NAMALWA (cell line): Measurements from ENCODE around the gene HRG.
"Not testable (repeated sequence)": the region's sequence is repeated elsewhere in the genome, so short reads cannot be mapped to it uniquely, and the experiment has no call there.

ENCODE experiments used
- DNase-seq: peaks from one replicate; pipeline ENCODE4 v3.0.0-alpha.2; 2015; ENCODE audit warnings: low spot score

HRG gene

DNA sequence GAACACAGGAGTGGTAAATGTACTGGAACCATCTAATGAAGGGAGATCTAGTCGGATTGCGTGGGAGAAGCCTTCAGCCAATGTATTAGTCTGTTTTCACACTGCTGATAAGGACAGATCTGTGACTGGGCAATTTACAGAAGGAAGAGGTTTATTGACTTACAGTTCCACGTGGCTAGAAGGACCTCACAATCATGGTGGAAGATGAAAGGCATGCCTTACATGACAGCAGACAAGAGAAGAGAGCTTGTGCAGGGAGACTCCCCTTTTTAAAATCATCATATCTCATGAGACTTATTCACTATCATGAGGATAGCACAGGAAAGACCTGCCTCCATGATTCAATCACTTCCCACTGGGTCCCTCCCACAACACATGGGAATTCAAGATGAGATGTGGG, 17.0 kb downstream of the HRG start:
- no peak for DNase-seq

DNA sequence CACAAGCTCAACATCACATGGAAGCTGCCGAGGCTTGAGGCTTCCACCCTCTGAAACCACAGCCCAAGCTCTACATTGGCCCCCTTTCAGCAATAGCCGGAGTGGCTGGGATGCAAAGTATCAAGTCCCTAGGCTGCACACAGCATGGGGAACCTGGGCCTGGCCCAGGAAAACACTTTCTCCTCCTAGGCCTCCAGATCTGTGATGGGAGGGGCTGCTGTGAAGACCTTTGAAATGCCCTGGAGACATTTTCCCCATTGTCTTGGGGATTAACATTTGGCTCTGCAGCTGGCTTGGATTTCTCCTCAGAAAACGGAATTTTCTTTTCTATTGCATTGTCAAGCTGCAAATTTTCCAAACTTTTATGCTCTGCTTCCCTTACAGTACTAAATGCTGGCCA, 18.2 kb downstream of the HRG start:
- DNase-seq, result no peak

DNA sequence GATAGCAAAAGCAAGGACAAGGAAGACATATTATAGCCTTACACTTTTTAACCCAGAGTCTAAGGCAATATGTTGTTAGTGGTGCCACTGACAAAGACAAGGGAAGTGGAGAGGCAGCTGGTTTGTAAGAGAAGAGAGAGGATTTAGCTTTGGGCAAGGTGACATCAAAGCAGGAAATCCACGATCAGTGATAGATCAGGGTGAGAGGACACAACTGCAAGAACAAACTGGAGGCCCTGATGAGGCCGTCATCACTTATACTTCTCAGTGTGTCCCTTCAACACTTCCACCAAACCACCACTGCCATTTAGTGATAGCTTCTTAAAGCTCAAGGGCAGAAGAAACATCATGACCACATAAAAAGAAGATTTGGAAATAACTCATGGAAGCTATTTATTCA, 20.7 kb downstream of the HRG start:
- not testable (repeated sequence) for DNase-seq

DNA sequence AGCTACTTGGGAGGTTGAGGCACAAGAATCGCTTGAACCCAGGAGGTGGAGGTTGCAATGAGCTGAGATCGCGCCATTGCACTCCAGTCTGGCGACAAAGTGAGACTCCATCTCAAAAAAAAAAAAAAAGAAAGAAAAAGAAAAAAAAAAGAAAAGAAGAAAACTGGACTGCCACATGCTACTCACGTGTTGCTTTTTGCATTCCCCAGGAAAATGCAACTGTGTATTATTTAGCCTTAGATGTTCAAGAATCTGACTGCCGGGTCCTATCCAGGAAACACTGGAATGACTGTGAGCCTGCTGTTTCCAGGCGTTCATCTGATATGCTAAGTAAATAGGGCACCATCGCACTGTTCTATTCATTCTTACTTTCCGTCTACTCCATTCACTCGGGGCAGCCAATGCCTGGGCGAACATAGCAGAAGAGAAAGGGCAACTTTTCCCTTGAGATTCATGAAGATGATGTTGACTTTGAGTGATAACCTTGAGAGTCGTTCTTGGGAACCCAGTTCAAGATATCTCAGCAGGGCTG, 21.4 kb downstream of the HRG start:
- no peak for DNase-seq

DNA sequence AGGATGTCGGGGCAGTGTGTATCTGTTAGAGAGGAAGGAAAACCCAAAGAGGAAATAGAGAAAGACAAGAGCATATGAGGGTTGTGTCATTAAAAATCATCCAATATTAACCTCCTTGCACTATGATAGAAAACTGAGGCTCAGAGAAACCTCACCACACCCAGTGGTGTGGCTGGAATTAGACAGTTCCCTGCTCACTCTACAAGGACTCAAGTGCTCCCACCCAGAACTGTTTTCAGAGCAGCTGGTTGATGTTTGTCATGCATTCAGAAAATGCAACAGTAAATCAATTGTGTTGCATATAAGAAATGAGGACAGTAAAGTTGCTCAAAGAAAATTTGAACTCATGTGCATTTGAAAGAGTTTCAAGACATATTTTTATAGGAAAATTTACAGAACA, 24.5 kb downstream of the HRG start:
- DNase-seq, result not testable (repeated sequence)

DNA sequence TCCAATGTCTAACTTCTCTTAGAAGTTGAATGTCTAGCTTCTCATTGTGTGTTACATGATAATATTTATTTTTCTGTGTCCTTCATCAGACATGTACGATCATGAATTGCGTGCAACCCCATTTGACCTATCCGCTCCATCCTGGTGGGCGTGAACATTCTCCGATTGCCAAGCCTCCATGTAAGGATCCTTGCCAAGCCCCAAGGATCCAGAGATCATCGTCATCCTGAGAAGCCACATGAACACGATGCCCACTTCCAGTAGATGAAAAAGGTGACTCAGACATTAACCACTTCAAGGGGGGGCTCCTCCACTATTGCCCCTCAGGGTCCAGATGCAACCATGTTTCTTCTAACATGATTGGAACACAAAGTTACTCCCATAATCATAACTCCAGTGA, 25.9 kb downstream of the HRG start:
- no peak for DNase-seq

DNA sequence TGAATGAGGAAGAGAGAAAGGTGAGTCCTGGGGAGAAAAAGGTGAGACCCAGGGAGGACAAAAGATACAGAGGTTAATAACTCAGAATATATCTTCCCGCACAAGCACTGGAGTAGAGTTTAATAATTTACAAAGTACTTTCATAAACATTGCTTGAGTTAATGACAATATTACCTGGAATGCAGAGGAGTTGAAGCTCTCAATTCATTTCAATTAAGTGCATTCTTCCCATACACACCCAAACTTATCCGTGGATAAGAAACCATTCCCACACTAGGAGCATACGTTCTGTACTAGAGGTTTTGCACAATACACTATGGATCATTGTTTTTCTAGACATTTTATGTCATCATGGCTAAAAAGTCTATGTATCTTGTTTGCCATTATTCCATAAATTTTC, 28.0 kb downstream of the HRG start:
- no peak for DNase-seq

DNA sequence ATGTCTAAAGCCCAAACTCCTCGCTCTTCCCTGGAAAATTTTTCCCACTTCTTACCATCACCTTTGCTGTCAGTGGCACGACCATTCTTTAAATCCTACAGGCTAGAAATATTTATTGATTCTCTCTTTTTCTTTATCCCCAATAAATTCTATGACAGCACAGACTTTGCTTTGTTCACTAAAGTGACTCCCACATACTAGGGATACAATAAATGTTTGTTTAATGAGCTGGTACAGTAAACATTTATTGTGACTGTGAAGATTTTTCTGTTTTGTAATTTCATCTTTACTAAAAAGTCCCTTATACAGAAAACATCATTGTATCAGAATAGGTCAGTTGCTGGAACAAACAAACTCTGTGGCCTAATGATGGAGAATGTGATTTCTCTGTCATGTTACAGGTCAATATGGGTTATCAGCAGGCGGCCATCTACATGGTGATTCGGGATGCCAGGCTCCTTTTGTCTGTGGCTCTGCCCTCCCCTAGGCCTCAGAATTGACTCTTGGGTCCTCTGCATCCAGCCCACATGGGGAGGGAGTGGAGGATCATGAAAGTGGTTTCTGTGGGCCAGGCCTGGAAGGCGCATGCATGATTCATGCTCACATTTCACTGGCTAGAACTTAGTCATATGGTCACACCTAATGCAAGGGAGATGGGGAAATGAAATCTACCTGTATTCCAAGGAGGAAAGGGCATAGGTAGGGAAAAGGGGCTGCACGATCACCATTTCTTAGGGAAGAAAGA, 28.6 kb downstream of the HRG start:
- DNase-seq, result no peak

DNA sequence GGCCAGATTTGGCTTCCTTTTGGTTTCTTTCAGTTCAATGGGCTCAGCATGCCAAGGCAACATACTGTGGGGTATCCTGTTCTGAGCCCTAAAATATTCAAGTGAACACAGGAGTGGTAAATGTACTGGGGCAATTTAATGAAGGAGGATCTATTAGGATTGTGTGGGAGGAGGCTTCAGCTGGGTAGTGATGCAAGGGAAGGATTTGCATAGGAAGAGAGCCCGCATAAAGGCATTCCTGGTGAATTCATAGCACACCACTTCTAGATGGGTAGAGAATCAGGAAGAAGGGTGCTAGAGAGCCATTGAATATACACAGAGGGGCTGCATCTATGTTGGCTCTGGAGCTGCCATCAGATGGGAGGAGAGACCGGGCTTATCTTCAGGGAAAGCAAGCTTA, 30.7 kb downstream of the HRG start:
- no peak for DNase-seq

DNA sequence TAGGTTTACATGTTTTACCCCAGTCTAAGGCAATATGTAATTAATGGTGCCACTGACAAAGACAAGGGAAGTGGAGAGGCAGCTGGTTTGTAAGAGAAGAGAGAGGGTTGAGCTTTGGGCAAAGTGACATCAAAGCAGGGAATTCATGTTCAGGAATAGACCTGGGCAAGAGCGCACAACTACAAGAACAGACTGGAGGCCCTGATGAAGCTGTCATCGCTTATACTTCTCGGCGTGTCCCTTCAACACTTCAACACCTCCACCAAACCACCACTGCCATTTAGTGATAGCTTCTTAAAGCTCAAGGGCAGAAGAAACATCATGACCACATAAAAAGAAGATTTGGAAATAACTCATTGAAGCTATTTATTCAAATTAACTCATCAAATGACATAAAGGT, 31.7 kb downstream of the HRG start:
- no peak for DNase-seq

DNA sequence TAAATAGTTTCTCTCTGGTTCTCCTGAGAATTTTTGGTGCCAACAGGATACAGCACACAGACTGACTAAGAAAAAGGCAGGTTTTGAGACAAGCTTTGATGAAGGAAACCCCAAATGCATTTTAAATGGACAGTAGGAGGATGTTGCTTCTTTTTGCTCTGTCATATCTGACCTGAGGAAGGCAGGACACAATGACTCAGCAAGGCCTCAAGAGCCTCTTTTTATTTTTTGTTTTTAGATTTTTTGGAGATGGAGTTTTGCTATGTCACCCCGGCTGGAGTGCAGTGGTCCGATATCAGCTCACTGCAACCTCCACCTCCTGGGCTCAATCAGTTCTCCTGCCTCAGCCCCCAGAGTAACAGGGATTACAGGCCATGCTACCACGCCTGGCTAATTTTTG, 34.5 kb downstream of the HRG start:
- no peak for DNase-seq

DNA sequence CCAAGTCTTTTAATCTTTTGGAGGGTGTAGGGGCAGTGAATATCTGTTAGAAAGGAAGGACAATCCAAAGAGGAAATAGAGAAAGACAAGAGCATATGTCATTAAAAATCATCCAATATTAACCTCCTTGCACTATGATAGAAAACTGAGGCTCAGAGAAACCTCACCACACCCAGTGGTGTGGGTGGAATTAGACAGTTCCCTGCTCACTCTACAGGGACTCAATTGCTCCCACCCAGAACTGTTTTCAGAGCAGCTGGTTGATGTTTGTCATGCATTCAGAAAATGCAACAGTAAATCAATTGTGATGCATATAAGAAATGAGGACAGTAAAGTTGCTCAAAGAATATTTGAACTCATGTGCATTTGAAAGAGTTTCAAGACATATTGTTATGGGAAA, 36.6 kb downstream of the HRG start:
- DNase-seq, result not testable (repeated sequence)

DNA sequence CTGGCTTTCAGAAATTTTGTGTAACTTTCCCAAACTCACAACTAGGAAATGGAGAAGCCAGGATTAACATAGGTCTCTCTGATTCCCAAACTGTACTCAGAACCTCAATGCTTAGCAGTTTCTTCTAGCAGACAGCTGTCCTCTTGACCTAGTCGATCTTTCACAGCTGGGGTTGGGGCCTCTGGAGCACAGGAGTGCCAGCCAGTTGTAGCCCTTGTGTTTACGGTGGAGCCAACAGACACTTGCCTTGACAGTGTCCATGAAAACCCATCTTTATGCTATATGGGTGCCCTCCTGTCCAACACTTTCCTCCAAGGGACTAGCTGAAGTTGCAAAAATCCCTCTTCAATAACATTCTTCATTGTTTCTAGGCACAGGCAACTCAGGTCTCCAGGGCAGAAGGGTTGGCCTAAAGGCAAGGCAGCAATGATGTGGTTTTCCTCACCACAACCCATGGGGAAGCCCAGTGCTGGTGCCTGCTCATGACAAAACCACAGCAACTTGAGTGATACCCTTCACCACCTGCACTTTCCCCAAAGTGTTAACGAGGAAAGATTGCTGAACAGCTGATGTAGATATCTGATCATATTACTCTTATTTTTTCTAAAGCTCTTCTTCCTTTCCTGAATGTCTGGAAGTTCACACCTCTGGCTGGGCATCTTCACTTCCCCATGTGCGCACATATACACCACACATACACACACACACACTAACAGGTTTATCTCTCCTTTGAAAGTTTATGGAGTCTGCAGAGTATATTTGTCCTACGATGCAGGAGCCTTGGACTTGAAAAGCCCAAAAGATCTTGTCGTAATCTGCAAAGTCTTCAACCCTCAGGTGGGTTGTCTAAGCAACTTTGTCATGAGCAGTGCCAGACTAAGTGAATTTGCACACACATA, 40.3 kb downstream of the HRG start:
- DNase-seq, result no peak

DNA sequence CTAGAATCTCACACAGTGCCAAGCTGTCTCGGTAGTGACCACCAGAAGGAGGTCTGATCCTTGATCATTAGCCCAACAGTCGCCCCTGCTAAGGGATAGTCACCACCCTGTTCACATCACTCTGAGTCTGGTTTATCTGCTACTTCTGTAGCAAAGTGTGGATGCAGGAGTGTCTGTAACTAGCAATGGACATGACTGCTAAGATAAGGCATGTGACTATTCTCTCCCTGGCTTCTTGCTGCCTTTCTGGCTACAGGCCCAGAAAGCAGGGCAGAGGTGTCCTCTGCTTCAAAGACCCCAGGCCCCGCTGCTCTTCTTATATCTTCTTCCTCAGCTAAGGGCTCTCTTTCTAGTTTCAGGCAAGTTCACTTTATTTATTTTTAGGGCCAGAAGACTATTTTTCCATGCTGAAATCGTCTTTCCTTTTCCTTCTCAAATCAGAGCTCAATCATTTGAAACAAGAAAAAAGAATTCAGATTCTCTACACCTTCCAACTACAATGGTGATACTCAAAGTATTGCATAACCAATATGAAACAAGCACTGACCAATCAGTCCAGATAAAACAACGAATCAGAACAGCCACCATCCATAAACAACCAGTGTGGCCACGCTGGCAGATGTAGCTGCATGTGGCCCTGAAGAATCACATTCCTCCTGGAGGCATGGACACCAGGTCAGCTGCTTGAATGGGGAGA, 43.3 kb downstream of the HRG start:
- no peak for DNase-seq

DNA sequence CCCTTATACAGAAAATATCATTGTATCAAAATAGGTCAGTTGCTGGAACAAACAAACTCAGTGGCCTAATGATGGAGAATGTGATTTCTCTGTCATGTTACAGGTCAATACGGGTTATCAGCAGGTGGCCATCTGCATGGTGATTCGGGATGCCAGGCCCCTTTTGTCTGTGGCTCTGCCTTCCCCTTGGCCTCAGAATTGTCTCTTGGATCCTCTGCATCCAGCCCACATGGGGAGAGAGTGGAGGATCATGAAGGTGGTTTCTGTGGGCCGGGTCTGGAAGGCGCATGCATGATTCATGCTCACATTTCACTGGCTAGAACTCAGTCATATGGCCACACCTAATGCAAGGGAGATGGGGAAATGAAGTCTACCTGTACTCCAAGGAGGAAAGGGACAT, 44.9 kb downstream of the HRG start:
- DNase-seq, result not testable (repeated sequence)

DNA sequence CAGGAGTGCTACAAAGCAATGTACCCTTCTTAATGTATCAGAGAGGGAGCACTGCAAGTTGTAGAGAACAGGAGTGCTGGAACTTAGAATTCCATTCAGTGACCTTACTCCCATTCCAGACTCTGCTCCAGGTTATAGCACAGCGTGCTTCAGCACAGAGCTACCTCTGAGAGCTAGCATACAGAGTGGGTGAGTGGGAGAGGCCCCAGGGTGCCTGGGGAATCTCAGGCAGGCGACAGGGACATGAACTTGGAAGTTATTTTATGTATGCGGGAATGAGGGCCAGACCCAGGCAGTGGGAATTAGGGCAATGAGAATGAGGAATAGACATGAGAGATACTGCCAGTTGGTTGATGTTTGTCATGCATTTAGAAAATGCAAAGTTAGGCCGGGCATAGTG, 47.7 kb downstream of the HRG start:
- DNase-seq, result no peak

DNA sequence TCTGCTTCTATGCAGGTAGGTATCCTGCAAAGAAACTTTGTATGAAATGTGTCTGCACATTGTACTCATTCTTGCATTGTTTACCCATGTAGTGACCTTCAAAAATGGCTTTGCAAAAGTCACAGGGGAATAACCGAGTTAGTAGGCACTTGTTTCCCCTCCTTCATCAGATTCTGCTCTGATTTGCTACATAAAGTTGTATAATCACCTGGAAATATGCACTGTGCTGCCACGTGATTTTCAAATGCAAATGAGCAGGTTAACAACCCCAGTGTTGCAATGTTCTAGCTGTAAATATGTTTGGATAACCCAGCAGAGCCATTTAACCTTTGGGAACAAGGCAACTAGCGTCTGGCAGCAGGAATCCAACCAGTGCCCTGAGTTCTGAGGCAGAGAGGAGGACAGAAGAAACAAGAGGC, 51.2 kb downstream of the HRG start, which contains the start of gene KNG1:
TSS of gene KNG1 (plus strand) at position 321 of the 419 bp plus-strand sequence. CDS start 184 bp downstream, outside the sequence.
- DNase-seq, result no peak

DNA sequence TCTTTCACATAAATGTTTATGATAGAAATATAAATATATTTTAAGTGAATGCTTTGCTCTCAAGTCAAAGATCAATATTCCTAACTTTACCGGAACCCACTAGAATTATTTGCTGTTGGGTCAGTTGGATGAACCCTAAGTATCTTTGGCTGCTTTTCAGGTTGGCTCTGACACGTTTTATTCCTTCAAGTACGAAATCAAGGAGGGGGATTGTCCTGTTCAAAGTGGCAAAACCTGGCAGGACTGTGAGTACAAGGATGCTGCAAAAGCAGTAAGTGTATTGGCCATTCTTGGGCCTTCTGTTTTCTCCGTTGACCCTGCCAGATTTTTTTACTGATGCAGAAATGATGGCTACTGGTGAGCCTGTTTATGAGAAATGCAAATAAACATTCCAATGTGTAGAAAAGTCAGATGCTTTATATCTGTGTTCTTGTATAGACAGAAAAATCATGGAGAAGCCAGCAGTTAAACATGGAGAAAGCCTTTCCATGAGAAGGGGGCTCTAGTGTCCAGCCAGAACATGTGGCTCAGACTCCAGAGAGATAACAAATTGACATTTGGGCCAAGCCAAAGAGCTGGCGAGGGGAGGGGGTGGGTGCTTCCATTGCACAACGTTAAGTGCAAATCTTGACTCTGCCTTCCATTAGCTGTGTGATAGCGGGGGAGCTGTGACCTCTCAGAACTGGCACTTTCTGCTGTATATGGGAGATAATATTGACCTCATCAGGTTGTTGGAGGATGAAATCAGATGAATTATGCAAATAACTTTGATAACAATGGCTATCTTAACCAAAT, 54.3 kb downstream of the HRG start:
- no peak for DNase-seq

DNA sequence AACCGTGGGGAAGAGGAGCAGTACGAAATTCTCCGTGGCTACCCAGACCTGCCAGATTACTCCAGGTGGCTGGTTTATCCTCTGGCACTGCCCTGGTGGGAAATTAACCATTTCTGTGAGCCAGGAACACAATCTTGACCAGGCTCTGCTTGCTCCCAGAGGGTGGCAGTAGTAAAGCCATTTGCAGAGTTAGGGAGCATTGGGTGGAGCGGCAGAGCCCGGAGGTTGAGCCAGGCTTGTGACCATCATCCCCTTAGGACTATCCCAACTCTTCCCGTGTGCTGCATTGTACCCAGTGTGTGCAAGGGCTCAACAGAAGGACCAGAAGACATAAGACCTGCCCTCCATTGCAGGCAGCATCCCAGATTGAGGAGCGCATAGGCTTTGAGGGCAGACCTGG, 56.6 kb downstream of the HRG start:
- DNase-seq, result no peak

DNA sequence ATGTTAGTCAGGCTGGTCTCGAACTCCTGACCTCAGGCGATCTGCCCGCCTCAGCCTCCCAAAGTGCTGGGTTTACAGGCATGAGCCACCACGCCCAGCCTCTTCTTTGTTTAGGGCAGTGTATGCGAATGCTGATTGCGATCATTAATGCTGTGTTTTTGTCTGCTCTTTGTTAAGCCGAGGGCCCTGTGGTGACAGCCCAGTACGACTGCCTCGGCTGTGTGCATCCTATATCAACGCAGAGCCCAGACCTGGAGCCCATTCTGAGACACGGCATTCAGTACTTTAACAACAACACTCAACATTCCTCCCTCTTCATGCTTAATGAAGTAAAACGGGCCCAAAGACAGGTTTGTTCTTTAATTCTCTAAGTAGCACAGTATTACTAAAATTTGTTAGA, 59.1 kb downstream of the HRG start:
- DNase-seq, result no peak
